Calu3 (cell line): ENCODE measurements around the gene PRG2. TPM values are rescaled to one million over a fixed set of nuclear protein-coding genes. Genes with fewer than 3 reads are reported as not detected.

ENCODE experiments used
- BruUV-seq: library from RNA; stranded (reverse); fragments of 400-500 nt; replicated peaks from 2 replicates; lab custom pipeline; 2021; lab: Mats Ljungman, UMichigan
- CTCF ChIA-PET: fragments of 300-600 bp; sonication (Branson Sonifier 250); formaldehyde crosslinking; loops from one replicate; lab custom pipeline; 2022; ENCODE audit warnings: antibody characterized with exemption; lab: Charles Lee
- DNase-seq: peaks from one replicate; pipeline ENCODE4 v3.0.0; 2022
- H3K27ac Mint-ChIP-seq: one replicate; pipeline ENCODE4 v1.8.0; 2022; ENCODE audit warnings: mixed read lengths; ENCODE audit not compliant: unreplicated experiment
- H3K27me3 Mint-ChIP-seq: one replicate; pipeline ENCODE4 v1.8.0; 2022; ENCODE audit warnings: mixed read lengths; ENCODE audit not compliant: unreplicated experiment
- H3K36me3 Mint-ChIP-seq: one replicate; pipeline ENCODE4 v1.8.0; 2022; ENCODE audit warnings: mild to moderate bottlenecking, moderate library complexity, mixed read lengths; ENCODE audit not compliant: insufficient read depth, unreplicated experiment
- H3K4me1 Mint-ChIP-seq: one replicate; pipeline ENCODE4 v1.8.0; 2022; ENCODE audit warnings: mild to moderate bottlenecking, low read depth, mixed read lengths; ENCODE audit not compliant: unreplicated experiment
- H3K4me3 Mint-ChIP-seq: one replicate; pipeline ENCODE4 v1.8.0; 2022; ENCODE audit warnings: mild to moderate bottlenecking, low read depth, moderate library complexity, mixed read lengths; ENCODE audit not compliant: unreplicated experiment
- H3K9me3 Mint-ChIP-seq: one replicate; pipeline ENCODE4 v1.8.0; 2022; ENCODE audit warnings: low read depth, mixed read lengths; ENCODE audit not compliant: unreplicated experiment
- CTCF ChIP-seq: fragments of 200-600 bp; IDR thresholded peaks from one replicate; pipeline ENCODE4 v1.8.0; 2022; ENCODE audit warnings: antibody characterized with exemption; ENCODE audit not compliant: unreplicated experiment
- intact Hi-C: fragments of 100-400 bp; cut with micrococcal nuclease; formaldehyde crosslinking; loops from one replicate; pipeline ENCODE4 v1.10.0; 2022; ENCODE audit not compliant: unreplicated experiment
- total RNA-seq: library from RNA; stranded (reverse); gene quantifications from 2 replicates; pipeline ENCODE4 v1.2.3, GENCODE V29; 2022

The PRG2 gene
- total RNA-seq, 1 experiment from 2014 or later = not detected

DNA sequence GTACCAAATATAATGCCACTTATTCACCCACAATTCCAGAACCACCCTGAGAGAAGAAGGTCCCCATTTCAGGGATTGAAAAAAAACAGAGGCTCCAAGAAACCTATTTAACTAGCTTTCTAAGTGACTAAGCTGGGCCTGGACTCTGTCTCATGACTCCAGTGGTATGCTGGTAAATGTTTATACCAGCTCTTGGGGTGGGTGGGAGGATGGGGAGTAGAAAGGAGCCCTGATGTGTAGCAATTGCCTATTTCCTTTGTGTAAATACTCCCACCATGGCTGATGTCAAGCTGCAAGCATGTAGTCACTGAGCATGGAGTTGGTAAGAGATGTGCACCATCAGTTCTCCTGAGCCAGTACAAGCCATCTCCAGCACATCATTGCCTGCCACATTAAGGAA lies 12.3 kb downstream of the PRG2 start:
- no peak for TF ChIP-seq CTCF
- CTCF ChIA-PET = interaction anchor here (0.6 kb wide), 2 partner anchors 12 to 32 kb away, joined by 3 to 5 read pairs; no protein-coding TSS in a partner anchor
- intact Hi-C loops = no loop called here
- no peak for DNase-seq
- H3K4me3 Mint-ChIP-seq = no peak overlapping the region
- no peaks in the 10 kb centered on the region for H3K9me3 Mint-ChIP-seq
- no peaks in the 10 kb centered on the region for H3K36me3 Mint-ChIP-seq
- H3K27me3 Mint-ChIP-seq = peaks cover 81% of the 10 kb centered on the region
- no TSS peak for BruUV-seq
- no peak overlapping the region for H3K27ac Mint-ChIP-seq
- no peaks in the 10 kb centered on the region for H3K4me1 Mint-ChIP-seq

GRCh38 chr11:57377107-57377506 lies 13.3 kb downstream of the PRG2 start:
- Mint-ChIP-seq H3K27me3 (peaks cover 83% of the 10 kb centered on the region), H3K27ac (no peak overlapping the region), H3K4me1 (no peaks in the 10 kb centered on the region), H3K4me3 (no peak overlapping the region), H3K36me3 (no peaks in the 10 kb centered on the region), H3K9me3 (no peaks in the 10 kb centered on the region)
- TF ChIP-seq CTCF = no peak
- intact Hi-C loops = no loop called here
- no TSS peak for BruUV-seq
- no peak for DNase-seq
- CTCF ChIA-PET = no interaction called here

DNA sequence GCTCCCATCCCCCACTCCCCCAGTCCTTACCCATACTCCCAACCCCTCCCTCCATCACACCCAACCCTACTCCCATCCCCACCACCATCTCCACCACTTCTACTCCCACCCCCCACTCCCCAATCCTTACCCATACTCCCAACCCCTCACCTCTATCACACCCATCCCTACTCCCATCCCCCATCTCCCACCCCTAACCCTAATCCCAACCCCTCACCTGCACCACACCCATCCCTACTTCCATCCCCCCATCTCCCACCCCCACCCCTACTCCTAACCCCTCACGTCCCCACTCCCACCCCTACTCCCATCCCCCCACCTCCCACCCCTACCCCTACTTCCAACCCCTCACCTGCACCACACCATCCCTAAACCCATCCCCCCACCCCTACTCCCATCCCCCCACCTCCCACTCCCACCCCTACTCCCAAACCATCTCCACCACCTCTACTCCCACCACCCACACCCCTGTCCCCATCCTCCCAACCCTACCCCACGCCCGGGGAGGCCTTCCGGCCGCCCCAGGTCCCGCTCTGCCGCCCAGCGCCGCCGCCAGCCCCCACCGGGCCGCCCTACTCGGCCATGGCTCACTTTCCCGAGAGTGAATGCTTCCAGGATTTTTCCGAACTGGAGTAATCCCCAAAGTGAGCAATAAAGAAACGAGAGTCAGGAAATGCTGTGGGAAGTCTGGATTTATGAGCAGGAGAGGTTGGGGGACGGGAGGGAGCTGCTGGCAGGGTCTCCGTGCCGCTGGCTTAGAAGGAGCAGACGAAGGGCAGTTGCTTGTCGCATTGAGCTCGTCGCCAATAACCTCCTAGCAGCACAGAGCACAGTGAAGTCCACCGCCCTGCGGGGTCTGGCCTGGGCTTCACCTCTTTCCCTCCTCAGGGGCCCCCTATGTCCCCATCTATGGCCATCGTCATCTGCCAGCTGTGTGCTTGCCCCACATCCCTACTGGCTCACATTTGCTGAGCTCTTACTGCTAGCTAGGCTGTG lies 14.1 kb downstream of the PRG2 start:
- intact Hi-C loops = no loop called here
- Mint-ChIP-seq H3K4me3 (no peak overlapping the region), H3K27me3 (peaks cover 80% of the 10 kb centered on the region), H3K4me1 (no peaks in the 10 kb centered on the region), H3K9me3 (no peaks in the 10 kb centered on the region), H3K36me3 (no peaks in the 10 kb centered on the region), H3K27ac (no peak overlapping the region)
- CTCF ChIA-PET = no interaction called here
- no peak for DNase-seq
- no TSS peak for BruUV-seq
- no peak for TF ChIP-seq CTCF

GRCh38 chr11:57375490-57375889 lies 15.0 kb downstream of the PRG2 start:
- CTCF ChIA-PET = no interaction called here
- intact Hi-C loops = no loop called here
- no peak overlapping the region for H3K27ac Mint-ChIP-seq
- H3K4me3 Mint-ChIP-seq = no peak overlapping the region
- peaks cover 71% of the 10 kb centered on the region for H3K27me3 Mint-ChIP-seq
- TF ChIP-seq CTCF = no peak
- no TSS peak for BruUV-seq
- no peaks in the 10 kb centered on the region for H3K4me1 Mint-ChIP-seq
- no peak for DNase-seq
- no peaks in the 10 kb centered on the region for H3K9me3 Mint-ChIP-seq
- H3K36me3 Mint-ChIP-seq = no peaks in the 10 kb centered on the region
